ENCODE measurements around the gene ST8SIA1.

Gene ST8SIA1

DNA sequence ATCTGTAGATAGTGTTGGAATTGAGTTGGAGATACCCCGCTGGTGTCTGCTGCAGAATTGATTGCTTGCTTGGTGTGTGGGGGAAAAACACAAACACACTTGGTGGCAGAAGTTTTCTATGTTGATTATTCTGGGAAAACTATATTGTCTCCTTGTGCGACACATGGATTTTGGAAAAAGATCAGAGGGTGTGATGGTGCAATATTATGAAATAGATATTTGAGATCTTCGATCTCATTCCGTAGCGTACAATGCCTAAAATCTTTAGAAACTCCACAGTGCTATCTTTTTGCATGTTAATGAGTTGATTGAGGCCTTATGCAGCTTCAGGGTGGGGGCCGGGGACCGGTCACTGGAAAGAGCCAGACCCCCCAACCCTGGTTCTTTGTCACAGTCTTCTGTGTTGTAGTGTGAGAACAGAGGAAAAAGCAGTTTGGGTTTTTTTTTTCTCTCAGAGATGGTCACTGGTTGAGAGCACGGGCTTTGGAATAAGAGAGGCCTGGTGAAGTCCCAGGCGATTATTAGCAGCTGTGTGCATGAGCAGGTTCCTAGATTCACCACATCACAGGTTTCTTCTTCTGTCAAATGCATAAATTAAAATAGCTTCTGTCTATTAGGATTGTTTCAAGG lies 88.2 kb downstream of the ST8SIA1 start:
- no peak for DNase-seq (ENCODE audit: low read depth in 1 of 2, low spot score in 1 of 2)

DNA sequence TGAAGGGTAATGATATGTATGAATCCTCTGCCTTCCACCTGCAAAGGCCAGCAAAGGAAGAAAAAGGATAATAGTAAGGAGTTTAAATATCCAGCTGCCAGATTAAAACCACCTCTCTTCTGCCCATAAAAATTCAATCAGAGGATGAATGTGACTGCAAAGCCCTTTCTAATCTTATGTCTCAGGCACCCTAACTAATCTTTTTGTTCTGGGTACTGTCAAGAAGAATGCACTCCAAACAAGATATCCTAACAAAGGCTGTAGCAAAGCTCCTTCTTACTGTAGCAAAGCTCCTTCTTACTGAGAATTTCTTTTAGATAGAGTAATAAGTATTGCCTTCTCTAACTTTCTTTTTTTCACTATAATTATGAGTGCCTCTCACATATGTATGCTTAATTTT lies 91.8 kb downstream of the ST8SIA1 start:
- DNase-seq (ENCODE audit: low read depth in 1 of 2, low spot score in 1 of 2) = no peak

DNA sequence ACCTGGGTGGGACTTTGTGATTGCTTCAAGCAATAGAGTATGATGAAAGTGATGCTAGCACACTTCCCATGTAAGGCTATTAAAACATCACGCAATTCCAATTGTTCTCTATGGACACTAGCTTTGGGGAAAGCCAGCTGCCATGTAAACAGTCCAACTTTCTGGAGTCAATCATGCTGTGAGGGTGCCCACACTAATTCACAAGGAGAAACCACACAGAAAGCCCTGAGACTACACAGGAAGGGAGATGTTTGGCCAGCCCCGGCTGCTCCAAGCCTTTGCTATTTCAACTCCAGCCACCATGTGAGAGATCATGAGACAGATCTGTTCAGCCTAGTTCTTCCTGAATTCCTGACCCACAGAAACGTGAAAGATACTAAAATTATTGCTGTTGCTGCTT lies 96.3 kb downstream of the ST8SIA1 start:
- no peak for DNase-seq (ENCODE audit: low read depth in 1 of 2, low spot score in 1 of 2)

DNA sequence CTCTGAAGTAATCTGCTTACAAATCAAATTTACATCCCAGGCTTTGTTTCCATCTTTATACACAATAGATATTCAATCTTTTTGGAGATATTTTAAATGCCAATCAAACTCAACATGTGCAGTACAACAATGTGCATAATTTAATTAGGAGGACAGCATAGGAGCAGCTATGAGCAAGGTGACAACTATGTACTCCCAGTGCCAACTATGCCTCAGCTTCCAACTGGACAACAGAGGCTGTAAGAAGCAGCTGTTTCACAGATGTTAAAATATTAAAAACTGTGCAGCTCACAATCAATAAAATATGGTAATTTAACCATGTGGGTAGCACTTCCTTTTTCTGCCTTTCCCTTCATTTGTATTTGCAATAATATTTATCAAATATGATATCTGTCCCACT lies 99.9 kb downstream of the ST8SIA1 start:
- no peak for DNase-seq (ENCODE audit: low read depth in 1 of 2, low spot score in 1 of 2)

DNA sequence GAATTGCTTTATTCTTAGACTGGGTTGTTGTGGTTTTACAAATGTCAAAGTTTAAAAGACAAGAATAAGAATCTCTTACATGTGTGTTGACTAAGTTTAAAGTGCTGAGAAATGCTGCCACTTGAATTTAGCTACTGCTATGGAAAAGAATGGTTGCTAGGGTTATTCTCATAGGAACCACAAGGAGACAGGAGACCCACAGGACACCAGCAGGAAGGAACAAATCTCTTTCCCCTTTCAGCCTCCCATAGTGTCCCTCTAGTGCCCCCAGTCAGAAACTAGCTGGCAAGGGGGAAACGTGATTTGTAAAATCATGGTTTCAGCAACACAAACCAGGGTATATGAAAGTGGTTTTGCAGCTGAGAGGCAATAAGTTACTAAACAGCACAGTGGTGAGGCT lies 102.7 kb downstream of the ST8SIA1 start:
- DNase-seq (ENCODE audit: low read depth in 1 of 2, low spot score in 1 of 2) = no peak

DNA sequence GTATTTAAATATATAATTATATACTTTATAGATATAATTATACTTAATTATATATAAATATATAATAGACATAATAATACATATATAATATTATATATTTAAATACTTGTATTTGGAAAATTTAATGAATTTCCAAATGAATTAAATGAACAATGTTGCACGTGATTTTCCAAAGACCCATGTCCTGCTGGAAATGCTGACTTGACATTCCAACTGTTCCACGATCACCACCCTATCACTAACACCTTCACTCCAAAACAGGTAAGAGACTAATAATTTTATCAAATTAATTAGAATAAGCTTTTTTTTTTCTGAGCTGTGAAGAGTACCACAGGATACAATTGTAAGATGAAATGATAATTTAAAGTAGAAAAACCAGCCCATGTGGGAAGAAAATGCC lies 103.4 kb downstream of the ST8SIA1 start:
- DNase-seq (ENCODE audit: low read depth in 1 of 2, low spot score in 1 of 2) = no peak

DNA sequence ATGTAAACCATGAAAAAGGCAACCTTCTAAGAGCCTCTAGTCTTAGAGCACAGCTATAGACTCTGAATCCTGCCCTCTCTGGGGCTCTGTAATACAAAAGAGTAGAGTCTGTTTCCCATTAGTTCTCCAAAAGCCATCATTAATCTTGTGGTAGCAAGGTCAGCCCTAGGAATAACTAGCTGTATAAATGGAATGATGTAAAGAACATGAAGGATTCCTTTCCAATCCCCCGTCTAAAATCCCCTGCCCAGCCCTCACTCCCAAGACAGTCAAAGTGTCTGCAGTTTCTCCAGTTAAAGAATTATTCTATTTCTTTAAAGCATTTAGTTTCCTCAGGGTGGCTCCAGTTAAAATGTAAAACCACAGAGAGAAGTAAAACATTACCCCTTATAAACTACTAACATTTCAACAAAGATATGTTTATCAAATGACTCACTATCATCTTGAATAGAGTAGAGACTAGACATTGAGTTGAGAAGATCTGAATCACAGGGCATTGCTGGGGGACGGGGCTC lies 104.2 kb downstream of the ST8SIA1 start:
- no peak for DNase-seq (ENCODE audit: low read depth in 1 of 2, low spot score in 1 of 2)

DNA sequence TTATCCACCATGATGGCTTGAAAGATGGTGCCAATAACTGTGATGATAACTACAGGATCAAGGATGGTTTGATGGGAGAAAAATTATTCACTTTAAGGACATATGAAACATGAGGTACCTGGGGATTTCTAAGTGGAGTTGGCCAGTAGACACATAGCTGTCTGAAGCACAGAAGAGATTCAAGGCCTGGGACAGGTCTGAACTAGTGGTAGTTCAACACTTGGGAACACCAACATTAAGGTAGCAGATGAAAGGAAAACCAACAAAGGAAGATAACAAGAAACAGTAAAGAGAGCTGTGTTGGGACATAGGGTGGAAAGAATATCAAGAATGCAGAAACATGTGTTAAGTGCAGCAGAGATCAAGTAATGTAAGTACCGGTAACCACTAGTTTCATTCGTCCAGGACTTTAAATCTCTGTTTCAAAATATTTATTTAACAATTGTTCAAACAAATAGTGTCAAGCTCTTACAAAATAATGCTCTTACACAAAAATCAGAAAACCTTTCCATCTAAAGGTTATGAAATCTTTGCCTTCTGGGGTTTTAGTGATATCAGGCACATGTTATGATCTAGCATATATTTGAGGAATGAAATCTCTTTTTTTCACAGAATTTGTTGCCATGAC lies 104.7 kb downstream of the ST8SIA1 start:
- DNase-seq (ENCODE audit: low read depth in 1 of 2, low spot score in 1 of 2) = no peak

DNA sequence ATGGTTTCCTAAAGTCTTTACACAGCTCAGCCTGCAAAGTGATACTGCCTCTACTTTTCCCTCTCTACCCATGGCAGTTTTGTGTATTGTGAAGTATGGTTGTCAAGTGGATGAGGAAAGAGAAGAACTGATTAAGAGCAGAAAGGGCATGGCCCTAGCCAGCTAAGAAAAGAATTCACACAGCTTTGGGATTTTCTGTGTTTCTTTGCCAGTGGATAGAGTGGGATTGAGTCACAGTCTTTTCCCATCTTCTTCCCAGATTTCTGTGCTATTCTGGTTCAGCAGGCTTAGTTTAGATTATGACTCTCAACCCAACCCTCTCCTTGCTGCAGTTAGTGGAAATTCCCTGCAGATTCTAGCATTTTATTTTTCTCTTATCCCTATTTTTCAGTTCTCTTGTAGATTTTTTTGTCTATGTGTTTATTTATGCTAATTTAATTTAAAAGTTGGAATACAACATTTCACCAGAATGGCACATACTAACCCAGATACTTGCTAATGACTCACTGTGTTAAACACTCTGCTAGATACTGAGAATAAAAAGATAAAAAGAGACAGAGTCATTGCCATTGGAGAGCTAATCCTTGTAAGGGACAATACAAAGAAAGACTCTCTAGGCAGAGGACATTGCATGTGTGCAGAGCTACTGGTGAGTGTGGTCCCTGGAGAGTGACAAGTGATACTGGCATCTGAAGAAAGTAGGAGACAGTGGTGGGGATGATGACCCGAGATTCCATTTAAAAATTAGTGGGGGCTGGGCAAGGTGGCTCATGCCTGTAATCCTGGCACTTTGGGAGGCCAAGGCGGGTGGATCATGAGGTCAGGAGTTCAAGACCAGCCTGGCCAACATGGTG lies 106.3 kb downstream of the ST8SIA1 start:
- DNase-seq (ENCODE audit: low read depth in 1 of 2, low spot score in 1 of 2) = no peak

DNA sequence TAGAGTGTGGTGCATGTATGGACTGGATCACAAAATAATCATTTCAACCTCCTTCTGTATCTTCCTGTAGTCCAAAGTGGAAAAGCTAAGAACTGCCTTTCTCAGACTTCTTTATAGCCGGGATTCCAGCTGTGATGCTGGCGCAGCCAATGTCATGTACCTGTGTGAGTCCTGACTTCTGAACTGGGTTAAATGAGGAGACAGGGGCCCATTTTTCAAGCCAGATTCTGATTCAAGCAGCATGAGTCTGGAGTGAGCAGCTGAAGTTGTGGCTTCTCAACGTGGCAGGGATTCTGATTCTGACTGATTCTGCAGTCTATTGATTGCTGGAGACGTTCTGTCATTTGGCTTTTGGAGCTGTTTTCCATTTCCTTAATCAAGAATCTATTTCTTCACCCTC lies 111.2 kb downstream of the ST8SIA1 start:
- DNase-seq (ENCODE audit: low read depth in 1 of 2, low spot score in 1 of 2) = no peak

DNA sequence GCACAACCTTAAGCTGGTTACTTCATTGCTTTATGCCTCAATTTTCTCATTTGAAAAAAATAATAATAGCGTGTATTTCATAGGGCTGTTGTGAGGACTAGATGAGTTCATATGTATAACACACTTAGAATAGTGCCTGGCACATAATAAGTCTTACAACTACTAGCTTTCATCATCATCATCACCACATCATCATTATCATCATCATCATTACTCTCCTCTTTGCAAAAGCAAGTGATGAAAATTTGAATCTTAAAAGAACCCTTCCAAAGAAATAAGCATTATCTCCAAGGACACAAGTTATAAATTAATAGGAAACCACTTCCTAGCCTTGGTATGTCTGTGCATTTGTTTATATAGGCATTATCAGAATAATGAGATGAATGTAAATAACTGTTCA lies 117.0 kb downstream of the ST8SIA1 start:
- DNase-seq (ENCODE audit: low read depth in 1 of 2, low spot score in 1 of 2) = no peak

DNA sequence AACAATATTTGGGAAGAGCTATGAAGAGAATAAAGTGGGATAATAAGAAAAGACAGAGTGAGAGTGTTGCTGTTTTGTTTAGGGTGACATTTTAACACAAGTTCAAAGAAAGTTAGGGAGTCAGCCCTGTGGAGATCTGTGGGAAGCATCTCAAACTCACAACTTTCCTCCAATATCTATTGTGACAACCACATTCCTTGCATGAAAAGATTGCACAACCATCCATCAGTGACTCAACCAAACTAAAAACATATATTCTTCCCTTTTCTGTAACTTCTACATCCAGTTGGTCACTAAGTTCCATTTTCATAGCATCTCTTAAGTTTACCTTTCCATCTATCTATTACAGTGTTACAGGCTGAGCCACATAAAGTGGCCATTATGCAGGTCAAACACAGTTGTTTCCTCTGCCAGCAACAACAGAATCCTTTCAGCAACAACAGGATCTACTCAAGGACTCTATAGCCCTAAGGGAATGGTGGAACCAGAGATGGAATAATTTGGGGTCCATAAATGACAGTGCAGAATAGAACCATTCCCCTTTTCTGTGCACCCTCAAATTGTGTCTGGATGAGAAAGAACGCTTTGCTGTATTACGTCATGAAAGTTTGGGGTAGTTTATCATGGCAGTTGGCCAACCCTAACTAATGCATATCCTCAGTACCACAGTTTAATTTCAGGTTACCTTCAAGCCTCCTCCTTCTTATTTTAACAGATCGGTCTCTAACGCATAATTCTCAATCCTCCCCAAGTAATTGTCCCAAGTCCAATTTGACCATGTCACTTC lies 118.8 kb downstream of the ST8SIA1 start:
- DNase-seq (ENCODE audit: low read depth in 1 of 2, low spot score in 1 of 2) = no peak

DNA sequence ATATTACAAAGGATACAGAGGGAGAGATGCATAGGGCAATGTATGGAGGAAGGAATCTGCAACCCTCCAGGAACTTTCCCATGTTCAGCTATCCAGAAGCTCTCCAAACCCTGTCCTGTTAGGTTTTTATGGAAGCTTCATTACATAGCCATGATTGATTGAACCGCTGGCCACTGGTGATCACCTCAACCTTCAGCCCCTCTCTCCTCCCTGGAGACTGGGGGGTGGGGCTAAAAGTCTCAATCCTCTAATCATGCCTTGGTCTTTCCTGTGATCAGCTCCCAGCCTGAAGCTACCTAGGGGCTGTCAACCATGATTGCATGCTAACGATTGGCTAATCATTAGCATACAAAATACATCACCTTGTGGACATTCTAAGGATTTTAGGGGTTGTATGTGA lies 123.4 kb downstream of the ST8SIA1 start:
- DNase-seq (ENCODE audit: low read depth in 1 of 2, low spot score in 1 of 2) = no peak

DNA sequence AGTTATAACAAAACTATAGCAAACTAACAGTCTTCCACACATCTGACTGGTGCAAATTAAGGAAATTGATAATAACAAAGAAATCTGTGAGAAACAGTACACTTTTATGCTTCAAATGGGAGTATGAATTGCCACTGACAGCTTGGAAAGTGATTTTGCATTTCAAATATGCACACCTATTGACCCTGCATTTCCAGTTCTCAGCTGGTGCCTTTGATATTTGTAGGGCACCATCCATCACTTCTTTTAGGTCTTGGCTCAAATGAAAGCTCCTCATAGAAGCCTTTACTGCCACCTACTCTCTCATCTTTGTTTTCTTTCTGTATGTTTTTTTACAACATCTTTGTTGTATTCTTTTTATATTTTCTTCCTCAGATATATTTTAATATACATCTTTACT lies 125.1 kb downstream of the ST8SIA1 start:
- DNase-seq (ENCODE audit: low read depth in 1 of 2, low spot score in 1 of 2) = no peak

DNA sequence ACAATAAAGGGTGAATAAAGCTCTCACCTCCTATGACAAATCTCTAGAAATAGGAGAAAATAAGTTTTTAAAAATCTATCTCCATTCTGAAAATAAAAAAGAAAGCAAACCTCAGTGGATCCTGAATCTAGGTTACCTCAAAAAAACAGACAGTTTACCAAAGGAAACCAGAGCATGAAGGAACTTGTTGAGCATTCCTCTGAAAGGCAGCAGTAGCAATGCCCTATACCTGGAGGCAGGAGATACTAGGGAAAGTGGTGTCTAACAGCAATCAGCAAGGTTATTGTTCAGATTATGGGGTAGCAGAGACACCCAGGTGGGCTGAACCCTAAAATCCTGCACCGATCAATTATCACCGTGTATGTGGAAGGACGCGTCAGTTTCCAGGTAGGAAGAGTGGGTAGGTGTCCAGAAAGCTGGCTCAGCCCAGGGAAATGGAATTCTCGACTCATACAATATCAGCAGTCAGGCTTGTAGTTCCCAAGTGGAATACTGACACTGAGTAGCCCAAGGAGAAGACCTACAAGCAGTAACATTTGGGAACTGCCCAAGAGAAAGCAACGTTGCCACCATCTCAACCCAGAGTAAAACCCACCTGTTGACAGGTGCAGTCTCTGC lies 128.3 kb downstream of the ST8SIA1 start:
- DNase-seq (ENCODE audit: low read depth in 1 of 2, low spot score in 1 of 2) = no peak

DNA sequence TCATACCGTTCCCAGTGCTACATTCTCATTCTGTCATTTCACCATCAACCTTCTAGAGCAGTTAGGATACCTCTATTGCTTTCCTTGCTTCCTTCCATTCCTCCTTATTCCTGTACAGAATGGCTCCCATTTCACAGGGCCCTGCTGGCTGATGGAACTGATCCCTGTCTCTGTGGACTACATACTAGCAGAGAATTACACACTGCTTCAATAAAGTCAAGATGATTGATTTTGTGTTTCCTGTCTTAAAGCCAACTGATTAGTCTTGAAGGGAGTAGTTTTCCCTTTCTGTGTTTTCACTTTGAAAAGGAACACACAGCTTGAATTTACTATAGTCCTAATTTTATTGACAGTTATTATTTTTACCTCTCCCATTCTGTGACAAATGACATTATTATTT lies 130.1 kb downstream of the ST8SIA1 start:
- no peak for DNase-seq (ENCODE audit: low read depth in 1 of 2, low spot score in 1 of 2)

DNA sequence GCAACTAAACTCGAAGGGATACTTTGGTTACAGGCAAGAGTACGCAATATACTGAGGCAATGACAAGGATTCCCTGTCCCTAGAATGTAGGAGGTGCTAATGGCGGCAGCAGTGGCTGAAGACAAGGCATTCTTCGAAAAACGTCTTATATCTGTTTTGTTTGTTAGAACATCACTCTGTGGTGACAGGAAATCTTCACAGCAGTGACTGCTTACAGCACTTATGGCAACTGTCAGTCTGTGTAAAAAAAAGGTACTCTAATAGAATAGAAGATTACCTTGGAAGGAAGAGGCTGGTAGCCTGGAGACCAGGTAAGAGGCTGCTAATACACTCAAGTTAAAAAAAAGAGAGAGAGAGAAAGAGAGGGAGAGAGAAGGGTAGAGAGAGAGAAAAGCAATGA lies 131.7 kb downstream of the ST8SIA1 start:
- DNase-seq (ENCODE audit: low read depth in 1 of 2, low spot score in 1 of 2) = no peak

DNA sequence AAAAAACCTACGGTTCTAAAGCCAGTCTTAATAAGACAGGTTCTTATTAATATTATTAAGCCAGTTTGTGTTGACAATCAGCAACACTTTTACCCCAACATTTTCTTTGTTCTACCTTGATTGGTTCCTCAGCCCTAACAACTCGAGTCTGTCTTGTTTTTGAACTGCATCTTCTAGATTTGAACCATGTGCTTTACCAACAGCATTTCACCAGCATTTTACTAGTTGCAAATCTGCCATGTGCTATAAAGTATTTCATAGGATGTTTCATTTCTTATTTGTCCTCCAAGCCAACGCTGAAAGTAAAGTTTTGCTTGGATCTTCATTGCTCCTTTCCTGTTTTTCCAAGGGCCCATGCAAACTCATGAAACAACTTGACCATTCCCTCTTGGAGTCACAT lies 133.4 kb downstream of the ST8SIA1 start:
- no peak for DNase-seq (ENCODE audit: low read depth in 1 of 2, low spot score in 1 of 2)

DNA sequence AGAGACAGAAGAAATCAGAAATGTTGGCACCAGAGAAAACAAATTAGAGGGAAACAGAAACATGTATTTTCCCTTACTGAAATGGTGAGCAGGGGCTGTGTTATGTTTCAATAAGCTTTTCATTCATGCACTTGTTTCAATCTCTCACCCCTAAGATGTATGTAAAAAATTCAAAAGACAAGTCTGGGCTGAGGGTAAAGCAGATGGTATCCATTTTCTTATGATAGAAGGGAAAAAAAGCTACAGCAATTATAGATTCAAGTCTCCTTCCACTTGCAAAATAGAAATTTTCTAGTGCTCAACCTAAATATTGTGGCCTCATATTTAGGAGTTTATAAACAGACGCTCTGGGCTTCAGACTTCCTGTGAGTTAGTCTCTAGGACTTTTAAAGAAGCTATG lies 138.3 kb downstream of the ST8SIA1 start:
- no peak for DNase-seq (ENCODE audit: low read depth in 1 of 2, low spot score in 1 of 2)

DNA sequence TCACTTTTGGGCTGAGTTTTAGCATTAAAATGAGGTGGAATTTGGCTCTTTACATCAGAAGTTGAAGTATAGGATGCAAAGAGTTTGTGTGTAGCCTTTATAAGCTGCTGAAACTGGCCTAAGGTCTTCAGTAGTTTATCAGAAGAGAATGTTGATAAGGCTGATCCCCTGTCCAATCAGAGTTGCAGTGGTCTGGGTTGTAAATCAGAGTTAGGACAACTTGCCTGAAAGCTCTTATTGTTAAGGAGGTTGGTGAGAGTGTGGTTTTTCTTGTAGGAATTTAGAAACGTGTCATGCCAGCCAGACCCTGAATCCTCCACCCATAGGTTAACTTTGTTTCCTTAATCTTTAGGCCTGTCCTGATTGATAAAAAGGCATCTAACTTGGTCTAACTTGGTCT lies 143.5 kb downstream of the ST8SIA1 start:
- no peak for DNase-seq (ENCODE audit: low read depth in 1 of 2, low spot score in 1 of 2)

DNA sequence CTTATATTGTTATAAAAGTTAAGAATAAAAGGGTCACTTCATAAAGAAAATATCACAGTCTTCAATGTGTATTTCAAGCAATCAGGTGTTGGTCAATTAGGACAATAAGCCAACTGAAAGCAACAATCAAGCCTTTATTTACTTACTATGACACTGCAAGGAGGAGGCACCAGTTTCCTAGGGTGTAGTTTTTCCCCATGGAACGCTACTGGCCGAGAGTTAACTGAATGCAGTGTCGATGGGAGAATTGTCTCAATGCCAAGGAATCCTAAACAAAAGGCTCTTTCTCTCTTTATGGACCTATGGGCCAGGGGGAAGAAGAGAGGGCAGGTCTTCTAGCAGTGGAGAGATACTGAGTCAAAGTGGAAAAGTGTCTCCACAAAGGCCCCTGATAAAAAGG lies 146.1 kb downstream of the ST8SIA1 start:
- DNase-seq (ENCODE audit: low read depth in 1 of 2, low spot score in 1 of 2) = no peak
